GM12878 (cell line): ENCODE data around the gene PDCL3.

ENCODE experiments used
- CTCF ChIP-seq, 3 experiments: IDR thresholded peaks in 2 of 3; conservative IDR thresholded peaks in 1 of 3; 2 replicates each; pipeline ENCODE4 v1.5.1; 2011; ENCODE audit warnings: low read depth in 3 of 3, low read length in 3 of 3, mild to moderate bottlenecking in 3 of 3, control low read depth in 2 of 3, moderate library complexity in 2 of 3, inconsistent platforms in 1 of 3, mixed read lengths in 1 of 3; ENCODE audit not compliant: control insufficient read depth in 2 of 3, insufficient read depth in 1 of 3; ENCODE audit errors: extremely low read depth in 1 of 3
- NR2C2 ChIP-seq: IDR thresholded peaks from 2 replicates; pipeline ENCODE4 v1.6.1; 2011; ENCODE audit warnings: borderline replicate concordance, low read depth; ENCODE audit not compliant: control insufficient read depth, insufficient read length
- POLR2AphosphoS5 ChIP-seq: IDR thresholded peaks from 2 replicates; pipeline ENCODE4 v1.6.1; 2011; ENCODE audit warnings: mild to moderate bottlenecking, low read length, inconsistent platforms

- TF ChIP-seq CTCF (IDR thresholded peaks at IDR 0.05 in 2 of 3, conservative IDR thresholded peaks at IDR 0.05 in 1 of 3; ENCODE audit: control insufficient read depth in 2 of 3, extremely low read depth in 1 of 3, insufficient read depth in 1 of 3, low read depth in 3 of 3, low read length in 3 of 3) (no peak), POLR2AphosphoS5 (no peak), NR2C2 (no peak)
These were observed 21.4 kb upstream of the PDCL3 start for GRCh38 chr2:100541404-100541803.
